EL (cell line): ENCODE data around the gene ZC3H12C.

Experiments
- DNase-seq: peaks from one replicate; pipeline ENCODE4 v3.0.0-alpha.2; 2016

Gene ZC3H12C

DNA sequence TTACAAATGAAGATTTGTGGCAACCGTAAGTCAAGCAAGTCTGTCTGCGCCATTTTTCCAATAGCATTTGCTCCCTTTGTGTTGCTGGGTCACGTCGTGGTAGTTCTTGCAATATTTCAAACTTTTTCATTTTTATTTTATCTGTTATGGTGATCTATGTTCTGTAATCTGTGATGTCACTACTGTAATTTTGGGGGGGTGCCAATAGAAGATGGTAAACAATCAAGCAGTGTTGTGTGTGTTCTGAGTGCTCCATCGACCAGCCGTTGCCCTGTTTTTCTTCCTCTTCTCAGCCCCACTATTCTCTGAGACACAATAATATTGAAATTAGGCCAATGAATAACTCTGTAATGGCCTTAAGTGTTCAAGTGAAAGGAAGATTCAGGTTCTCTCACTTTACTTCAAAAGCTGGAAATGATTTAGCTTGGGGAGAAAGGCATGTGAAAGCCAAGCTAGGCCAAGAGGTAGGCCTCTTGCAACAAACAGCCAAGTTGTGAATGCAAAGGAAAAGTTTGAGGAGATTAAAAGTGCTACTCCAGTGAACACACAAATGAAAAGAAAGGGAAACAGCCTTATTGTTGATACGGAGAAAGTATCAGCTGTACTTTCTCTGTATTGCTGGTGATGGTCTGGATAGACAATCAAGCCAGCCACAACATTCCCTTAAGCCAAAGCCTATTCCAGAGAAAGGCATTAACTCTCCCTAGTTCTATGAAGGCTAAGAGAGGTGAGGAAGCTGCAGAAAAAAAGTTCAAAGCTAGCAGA, 7.5 kb downstream of the ZC3H12C start:
- no peak for DNase-seq

DNA sequence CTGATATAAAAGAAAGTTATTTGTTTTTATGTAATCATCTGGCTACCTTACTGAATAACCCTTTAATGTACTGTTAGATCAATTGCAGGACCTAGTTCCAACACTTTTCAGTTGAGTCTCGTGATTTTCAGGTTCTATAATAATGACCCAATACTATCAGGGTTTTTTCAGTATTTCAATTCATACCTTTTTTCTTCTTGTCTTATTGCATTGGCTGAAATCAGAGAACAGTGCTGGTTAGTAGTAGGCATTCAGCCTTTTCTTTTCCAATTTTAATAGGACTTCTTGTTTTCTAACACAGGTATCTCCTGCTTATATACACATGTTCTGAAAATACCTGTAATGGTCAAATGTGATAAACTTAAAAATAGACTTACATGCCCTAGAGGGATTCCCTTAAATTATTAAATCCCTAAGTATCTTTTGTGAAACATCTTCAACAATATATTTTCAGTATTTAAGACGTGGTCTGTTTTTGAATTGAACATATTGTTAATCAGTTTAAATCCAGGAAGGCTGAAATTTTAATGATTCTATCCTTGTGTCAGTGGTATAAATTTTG, 13.6 kb downstream of the ZC3H12C start:
- no peak for DNase-seq

DNA sequence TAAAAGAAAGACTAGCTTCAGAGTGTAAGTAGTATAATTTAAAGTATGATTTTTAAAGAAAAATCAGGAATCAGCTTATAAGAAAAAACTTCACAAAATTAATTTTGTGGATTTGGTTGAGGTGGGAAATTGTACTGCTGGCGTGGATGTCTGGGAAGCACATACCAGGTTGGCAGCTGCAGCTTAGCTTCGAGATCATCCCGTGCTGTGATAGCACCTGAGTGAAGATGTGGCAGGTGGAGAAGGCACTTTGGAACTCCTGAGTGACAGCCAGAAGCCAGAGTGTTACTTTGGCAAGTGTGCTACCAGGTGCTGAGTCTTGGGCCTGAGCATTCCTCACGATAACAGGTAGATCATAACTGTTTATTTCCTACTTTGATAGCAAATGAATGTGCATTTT, 17.7 kb downstream of the ZC3H12C start:
- DNase-seq = no peak

DNA sequence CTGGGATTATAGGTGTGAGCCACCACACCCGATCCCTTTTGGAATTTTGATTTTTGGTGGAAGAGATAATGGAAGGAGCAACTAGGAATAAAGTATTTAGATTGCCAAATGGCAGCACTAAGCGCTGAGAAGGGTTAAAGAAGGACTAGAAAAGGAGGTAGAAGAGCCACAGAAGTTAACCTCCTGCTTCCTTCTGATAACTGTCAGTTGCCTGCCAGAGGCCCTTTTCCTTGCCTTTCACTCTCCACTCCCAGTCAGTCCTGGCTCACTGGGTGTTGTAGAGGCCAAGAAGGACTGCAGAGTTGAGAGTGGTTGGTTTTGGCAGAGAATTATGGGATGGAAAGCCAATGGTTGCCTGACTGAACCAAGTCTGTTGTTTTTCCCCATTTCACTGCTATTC, 19.3 kb downstream of the ZC3H12C start:
- DNase-seq = no peak

DNA sequence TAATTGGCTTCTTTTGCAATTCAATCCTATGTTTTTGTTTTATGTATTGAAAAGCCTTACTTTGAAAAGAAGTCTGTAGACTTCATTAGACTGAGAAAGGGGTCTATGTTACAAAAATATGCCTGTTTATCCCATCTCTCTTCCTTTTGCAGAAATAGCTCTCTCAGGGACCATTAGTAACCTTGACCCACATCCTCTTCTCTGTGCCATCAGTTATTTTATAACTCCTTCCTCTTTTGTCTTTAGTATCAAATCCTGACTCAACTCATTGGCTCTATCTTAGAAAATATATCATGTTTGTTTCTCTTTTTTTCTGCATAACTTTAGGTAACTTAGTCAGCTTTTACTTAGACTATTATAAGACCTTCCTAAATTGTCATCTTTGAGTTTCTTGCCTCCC, 20.3 kb downstream of the ZC3H12C start:
- no peak for DNase-seq

DNA sequence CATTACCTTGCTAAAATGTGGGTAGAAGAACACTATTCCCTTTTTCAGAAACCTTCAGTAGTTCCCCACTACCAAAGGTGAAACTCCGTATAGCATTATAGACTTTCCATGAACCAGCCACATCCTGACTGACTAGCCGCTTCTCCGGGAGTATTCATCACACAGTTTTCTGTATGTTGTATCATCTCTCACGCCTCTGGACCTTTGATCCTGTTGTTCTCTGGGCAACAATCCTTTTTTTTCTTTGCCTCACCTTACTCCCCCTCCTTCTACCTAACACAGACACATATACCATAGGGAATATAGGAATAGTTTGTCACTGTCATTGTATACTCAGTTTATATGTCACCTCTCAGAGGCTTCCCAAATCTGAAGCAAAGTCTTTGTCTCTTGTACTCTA, 20.8 kb downstream of the ZC3H12C start:
- DNase-seq = no peak

DNA sequence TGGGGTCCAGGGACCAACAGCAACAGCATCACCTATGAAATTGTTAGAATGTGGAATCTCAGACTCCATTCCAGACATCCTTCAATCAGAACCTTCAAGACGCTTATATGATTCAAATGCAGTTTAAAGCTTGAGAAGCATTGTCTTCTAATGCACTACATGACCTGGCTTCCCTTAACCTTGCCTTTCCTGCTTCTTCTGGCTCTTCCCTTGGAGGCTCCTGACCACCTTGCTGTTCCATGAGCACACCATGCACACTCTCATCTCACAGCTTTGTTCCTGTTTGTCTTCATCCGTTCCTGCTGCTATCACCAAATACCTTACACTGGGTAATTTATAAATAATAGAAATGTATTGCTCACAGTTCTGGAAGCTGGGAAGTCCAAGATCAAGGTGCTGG, 26.1 kb downstream of the ZC3H12C start:
- no peak for DNase-seq

DNA sequence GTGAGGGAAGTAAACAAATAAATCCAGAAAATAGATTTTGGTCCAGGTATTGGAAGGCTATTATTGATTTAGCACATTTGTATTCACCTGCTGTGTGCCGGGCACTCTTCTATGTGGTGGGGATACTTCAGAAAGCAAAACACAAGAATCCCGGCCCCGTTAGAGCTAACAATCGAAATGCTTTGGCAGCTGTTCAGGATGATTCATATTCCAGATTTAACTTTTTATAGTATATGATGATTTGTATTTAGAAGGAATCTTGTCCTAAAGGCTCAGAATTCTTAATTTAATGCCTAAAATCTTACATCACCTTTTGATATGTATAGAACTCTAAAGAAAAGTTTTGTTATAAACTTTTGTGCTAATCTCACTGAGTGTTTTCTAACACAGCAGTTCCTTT, 28.0 kb downstream of the ZC3H12C start:
- DNase-seq = peak; percentile 82

DNA sequence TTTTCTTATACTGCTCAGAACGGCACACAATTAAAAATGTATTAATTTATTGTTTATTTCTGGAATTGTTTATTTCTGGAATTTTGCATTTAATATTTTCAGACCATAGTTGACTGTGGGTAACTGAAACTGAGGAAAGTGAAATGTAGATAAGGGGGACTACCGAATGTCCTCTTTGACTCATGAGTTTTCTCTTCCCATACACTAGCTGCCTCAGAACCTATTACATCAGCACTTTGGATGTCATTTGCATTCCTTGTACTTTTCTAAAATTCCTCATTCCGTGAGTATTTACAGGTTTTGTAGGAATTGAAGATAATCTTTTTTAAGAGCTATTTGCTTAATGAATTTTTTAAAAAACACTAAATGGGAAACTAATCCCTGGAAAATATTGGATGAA, 29.8 kb downstream of the ZC3H12C start:
- DNase-seq = peak; percentile 80

DNA sequence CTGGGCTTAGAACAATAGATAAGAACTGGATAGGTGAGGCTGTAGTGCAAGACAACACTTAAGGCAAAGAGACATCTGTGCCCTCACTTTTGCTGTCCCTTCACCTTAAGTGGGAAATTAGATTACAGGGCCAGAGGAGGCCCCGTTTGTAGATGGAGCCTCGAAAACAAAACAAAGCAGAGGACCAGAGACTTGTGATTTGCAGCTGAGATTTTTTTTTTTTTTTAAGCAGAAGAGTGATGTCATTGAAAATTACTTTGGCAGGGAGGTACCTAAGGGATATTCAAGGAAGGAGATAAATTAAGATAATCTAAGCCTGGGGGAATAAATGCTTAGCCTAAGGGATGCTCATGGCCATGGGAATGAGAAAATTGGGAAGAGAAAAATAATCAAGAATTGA, 31.4 kb downstream of the ZC3H12C start:
- no peak for DNase-seq

DNA sequence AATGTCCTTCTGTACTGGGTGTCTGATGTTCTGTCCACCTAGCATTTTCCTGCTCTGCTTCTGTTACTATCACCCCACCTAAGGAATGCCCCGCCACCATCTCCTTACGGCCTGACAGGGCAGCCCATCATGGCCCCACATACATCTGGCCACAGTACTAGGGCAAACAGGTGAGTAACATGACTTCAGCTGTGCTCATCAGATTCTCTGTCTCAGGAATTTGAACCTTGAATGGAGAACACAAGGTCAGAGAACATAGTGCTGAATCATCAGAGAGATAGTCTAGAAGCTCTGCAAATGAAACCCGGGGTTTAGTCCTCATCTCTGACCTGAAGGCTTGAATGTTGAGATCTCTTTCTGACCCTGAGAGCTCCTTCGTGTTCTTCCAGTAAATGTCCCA, 32.4 kb downstream of the ZC3H12C start:
- DNase-seq = peak; percentile 88

DNA sequence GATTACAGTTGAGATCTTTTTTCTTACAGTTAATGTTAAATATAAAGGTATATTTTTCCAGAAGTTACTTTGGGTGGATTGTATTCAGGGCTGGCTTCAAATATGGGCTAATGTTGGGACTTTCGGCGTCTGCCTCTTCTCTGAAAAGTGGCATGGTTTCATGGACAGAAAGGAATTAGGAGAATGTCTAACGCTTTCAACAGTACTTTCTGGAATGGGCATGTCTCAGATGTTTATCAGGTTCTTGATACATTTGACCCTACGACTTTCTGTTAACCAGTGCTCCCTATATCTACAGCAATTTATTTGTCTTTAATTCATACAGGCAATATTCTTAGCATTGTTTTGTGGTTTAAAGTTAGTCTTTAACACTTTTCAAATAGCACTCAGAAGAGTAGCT, 33.7 kb downstream of the ZC3H12C start:
- no peak for DNase-seq

DNA sequence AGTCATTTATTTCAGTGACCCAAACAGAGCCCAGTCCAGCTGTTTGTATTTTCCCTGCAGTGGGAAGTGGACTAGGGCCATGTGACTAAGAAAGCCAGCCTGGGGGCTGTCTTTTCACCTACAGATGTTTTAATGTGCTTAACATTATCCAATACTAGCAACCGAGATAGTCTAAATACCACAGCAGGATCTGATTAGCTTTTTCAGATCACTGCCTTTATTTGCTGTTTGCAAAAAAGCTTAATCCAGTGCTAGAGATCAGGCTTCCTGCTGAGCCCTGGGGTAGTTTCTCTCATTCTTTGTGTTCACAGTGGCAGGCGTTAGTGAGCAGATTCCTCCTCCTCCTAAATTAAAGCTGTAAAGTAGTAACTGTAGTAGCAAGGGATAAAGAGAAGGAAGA, 35.0 kb downstream of the ZC3H12C start:
- no peak for DNase-seq

DNA sequence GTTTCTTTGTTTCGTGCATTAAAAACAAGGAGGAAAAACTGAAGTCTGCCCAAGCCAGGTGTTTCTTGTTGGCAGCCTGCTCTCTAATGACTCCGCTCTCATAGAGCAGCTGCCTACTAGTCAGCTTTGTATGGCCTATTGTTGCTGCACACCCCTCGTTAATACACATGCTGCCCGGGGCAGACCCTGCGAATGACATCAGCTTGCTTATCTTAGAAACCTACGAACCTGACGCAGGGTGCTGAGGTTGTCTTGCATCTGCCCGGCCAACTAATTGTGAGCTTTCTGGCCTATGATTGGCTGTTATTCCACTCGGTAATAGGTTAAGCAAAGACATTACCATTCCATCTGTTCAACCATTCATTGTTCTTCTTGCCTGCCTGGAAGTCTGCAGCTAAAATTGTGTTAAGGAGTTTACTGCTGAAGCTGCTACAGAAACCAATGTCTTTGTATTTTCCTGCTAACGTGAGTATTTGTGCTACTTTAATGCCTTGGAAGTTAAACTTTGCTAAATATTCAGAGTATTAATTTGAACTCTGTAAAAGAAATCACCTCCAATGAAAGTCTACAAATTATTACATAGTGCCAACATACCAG, 37.5 kb downstream of the ZC3H12C start:
- DNase-seq = no peak

DNA sequence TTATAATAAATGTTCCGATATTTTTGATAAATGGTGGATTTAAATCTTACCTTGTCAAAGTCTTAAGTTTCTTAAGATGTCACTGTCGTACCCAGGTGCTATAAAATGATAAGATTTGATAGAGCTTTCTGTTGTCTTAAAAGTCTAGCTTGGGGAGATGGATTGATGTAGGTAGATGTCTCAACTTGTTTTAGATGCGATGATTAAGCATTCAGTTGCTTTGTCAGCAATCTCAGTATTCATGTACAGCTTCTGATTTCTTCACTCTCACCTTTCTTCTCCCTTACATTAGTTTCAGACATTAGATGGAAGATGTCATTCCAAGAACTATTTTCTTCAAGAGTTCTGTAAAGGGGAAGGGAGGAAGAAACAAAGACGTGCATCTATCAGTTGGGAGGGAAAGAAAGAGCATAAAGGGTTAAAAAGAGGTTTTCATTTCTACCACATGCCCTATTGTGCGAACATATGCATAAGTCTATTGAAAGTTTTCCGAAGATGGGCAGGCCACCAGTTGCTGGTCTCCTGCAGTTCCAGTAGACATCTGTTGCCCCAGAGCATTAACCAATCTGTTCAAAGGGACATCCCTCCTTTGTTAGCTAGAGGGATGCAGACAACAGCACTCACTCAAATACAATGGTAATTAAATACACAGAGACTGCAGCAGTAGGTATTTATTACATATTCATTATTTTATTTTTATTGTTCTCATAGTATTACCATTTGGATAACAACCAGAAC, 38.4 kb downstream of the ZC3H12C start:
- no peak for DNase-seq

DNA sequence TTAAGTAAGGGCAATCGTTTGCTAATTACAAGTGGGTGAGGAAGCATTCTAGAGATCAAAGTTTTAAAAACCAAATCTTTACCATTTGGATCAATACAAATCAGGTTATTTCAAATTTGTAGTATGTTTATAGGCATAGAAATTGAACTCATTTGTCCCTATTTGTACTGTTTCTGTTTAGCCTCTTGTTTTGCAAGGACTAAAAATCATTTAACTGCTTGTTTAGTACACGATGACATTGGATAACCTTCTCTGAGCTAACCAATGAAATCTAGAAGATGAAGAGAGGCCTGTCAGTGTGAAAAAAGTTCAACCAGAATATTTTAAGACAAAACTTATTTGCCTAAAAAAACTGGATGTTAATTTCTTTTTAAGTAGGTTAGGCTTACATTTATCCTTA, 40.0 kb downstream of the ZC3H12C start:
- no peak for DNase-seq

DNA sequence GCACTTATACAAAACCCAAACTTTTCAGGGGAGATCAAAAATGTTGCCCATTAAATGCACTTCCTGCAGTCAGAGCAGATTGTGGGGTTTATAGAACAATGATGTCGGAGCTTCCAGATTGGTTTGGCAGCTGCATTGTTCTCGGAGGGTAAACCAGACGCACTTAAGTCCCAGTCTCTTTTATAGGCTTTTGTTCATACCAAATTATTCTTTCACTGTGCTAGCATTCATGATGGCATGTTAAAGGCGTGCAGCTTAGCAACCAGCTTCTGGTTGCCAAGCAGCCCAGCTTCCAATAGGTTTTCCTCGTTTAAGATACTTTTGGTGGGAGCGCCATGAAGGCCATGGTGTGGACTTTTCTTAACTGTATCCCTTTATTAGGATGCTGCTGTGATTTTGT, 40.9 kb downstream of the ZC3H12C start:
- DNase-seq = no peak

DNA sequence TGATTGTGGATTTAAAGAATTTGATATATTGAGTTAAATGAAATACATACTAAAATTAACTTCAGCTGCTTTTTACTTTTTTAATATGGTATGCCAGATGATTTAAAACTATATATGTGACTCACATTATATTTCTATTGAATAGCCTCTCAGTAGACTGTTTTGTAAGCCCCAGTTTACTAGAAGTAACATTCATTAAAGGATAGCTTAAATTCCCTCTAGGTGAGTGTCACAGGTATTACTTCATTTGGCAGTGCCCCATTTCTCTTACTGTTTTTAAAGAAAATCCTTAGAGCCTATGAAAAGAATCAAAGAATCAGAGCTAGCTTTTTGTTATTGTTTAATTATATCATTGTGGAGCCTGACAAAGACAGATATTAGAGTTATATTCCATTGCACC, 48.6 kb downstream of the ZC3H12C start:
- DNase-seq = no peak

DNA sequence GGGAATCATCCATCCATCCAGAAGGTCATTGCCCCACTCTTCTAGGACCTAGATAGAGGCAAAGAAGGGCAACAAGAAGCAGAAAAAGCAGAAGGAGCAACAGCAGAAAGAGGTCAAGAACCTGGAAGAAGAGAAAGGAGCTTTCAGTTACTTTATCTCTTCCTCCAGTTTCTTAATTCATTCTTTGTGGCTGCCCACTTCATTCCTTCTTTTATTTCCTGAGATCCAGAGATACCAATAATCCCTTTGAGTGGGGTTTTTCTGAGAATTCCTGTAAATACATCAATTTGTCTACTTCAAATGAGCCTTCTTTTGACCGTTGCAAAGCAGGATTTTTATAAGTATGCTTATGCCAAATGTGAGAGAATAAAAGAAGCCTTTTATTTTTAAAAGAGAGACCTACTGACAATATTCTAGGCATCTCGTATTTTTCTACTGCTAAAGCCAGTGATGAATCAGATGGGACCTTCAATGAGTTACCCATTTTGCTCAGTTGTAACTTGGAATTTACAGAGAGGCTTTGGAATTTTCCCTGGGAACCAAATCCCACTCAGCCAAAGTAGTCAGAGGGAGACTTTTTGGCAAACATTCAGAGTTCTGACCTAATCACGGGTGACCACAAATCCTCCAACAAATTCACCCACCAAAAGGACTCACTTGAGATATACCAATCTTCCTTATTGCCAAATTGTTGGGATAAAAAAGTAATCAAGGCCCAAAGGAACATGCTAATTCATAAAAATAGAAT, 54.9 kb downstream of the ZC3H12C start:
- DNase-seq = peak; percentile 84

DNA sequence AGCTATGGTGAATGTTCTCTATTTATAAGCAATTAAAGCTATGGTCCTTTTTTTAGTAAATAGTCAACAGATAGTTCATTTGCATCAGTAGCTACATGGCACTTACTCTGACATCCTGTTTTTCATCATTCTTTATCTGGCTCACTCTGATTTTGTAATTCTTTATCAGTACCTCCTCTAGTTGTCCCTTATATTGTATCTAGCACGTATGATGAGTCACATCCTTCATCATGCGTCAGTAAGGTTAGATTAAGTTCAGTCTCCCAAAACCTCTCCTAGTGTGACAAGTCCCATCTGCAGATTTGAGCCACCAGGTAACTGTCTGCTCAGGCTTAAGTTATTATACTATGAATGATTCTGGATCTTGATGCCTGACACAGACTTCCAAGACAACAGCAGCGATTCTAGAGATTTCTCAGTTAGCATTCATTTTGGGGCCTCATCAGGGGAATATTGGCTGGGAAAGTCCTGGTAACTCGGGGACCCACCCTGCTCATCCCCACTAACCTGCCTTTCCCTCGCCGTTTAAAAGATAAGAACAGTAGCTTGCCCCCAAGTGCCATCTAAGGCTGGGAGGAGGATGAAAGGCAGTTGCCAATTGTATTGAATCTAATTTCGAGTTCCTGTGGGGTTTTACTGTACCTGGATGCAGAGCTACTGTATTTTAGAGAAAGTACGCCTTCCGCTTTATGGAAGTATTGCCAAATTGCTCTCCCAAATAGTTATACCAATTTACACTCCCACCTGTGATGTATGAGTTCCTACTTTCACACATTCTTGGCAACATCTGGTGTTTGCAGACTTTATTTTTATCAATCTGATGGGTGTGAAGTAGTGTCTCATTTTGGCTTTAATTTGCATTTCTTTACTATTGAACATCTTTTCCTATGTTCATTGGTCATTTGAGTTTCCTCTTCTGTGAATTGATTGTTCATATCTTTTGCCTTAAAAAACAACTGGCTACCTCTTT, 55.9 kb downstream of the ZC3H12C start:
- peak; percentile 74 for DNase-seq

DNA sequence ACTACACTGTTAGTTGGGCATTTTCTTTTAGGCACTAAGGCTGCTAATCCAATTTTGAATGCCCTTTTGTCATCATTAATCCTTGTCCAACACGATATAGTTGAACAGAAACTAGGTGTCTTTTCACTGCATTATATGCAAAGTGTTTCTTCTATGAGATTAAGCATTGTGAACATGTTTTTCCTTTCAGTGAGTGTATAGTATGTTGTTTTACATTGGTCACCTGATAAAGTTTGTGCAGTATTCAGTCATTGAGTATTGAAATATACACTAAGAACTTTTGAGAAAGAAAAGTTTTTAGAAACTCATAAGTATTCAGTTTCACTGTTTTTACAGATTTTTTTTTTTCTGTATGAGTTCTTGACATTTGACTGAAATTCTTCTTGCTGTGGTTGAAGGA, 59.0 kb downstream of the ZC3H12C start:
- no peak for DNase-seq

DNA sequence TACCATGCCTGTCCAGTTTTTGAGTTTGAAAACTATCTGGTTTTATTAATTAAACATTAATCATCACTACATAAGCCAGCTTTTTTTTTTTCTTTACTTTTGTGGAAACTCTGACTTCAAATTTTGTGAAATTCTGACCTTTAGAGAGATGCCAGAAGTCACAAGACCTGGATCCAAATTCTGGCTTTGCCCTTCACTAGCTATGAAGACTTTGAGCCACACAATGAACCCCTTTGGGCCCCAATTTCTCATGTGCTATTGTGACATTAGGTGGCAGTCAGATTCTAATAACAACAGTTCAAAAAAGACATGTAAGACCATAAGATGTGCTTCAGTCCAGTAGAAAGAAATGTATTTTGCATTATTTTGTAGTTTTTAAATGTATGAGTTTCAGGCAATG, 60.3 kb downstream of the ZC3H12C start:
- DNase-seq = no peak
